HCT116 (cell line): ENCODE measurements around the gene IGSF21. TPM values are rescaled to one million over a fixed set of nuclear protein-coding genes. Genes with fewer than 3 reads are reported as not detected.

Experiments used
- ATAC-seq: fragments of 200-7000 bp; cut with Tn5 transposase; 2 replicates; pipeline ENCODE4 v1.9.1; 2020; ENCODE audit warnings: mild to moderate bottlenecking, moderate library complexity
- BruUV-seq: library from RNA; stranded (reverse); fragments of 400-500 nt; replicated peaks from 2 replicates; lab custom pipeline; 2021; lab: Mats Ljungman, UMichigan
- CTCF ChIA-PET: fragments of 300-600 bp; sonication (Branson Sonifier 250); formaldehyde crosslinking; loops from one replicate; lab custom pipeline; 2021; ENCODE audit warnings: antibody characterized with exemption; lab: Charles Lee
- POLR2A ChIA-PET: fragments of 300-600, 350-600 bp; sonication (Branson Sonifier 250); formaldehyde crosslinking; loops from one replicate; lab custom pipeline; 2021; ENCODE audit warnings: antibody characterized with exemption; lab: Charles Lee
- RAD21 ChIA-PET, 2 experiments: fragments of 300-600 bp; sonication (Branson Sonifier 250); formaldehyde crosslinking; loops; one replicate each; lab custom pipeline; 2023; ENCODE audit warnings: low total read pairs in 2 of 2; ENCODE audit not compliant: uncharacterized antibody in 2 of 2, unreplicated experiment in 2 of 2, low non-redundant PET in 1 of 2; lab: Charles Lee
- DNase-seq: peaks from one replicate; pipeline ENCODE4 v3.0.0-alpha.2; 2010; ENCODE audit warnings: low read depth, low spot score
- H2AFZ ChIP-seq: fragments of 200-600 bp; shearing (Covaris generic), sonication (generic); 2 replicates; pipeline ENCODE4 v1.6.1; 2017; ENCODE audit warnings: low read depth, mixed run types, mixed read lengths, antibody characterized with exemption, low read length; ENCODE audit not compliant: poor library complexity, severe bottlenecking
- H3K27ac ChIP-seq: 2 replicates; pipeline ENCODE4 v1.5.1; 2012; ENCODE audit warnings: low read depth, low read length
- H3K27me3 ChIP-seq: fragments of 200-600 bp; sonication (generic); 2 replicates; pipeline ENCODE4 v1.6.1; 2016; ENCODE audit warnings: mixed run types, low read length, mixed read lengths; ENCODE audit not compliant: insufficient read depth
- H3K36me3 ChIP-seq, 2 experiments: fragments of 200-500 bp in 1 of 2; fragments of 200-600 bp in 1 of 2; sonication (Bioruptor generic) in 1 of 2; sonication (generic) in 1 of 2; 2 replicates each; pipeline versions ENCODE4 v1.5.1 to v1.6.1; 2014 to 2016; ENCODE audit warnings: low read length in 2 of 2, inconsistent platforms in 1 of 2, mixed read lengths in 1 of 2, mixed run types in 1 of 2; ENCODE audit not compliant: insufficient read depth in 2 of 2, control insufficient read depth in 1 of 2
- H3K4me1 ChIP-seq, 2 experiments: fragments of 200-600 bp in 1 of 2; sonication (generic) in 1 of 2; 2 replicates each; pipeline versions ENCODE4 v1.5.1 to v1.6.1; 2012 to 2017; ENCODE audit warnings: low read length in 2 of 2, inconsistent platforms in 1 of 2, mild to moderate bottlenecking in 1 of 2, mixed read lengths in 1 of 2, mixed run types in 1 of 2, moderate library complexity in 1 of 2; ENCODE audit not compliant: insufficient read depth in 2 of 2, control insufficient read depth in 1 of 2
- H3K4me2 ChIP-seq: fragments of 200-600 bp; sonication (generic); 2 replicates; pipeline ENCODE4 v1.6.1; 2017; ENCODE audit warnings: mixed run types, low read length, mixed read lengths
- H3K4me3 ChIP-seq, 2 experiments: fragments of 200-600 bp in 1 of 2; sonication (generic) in 1 of 2; replicated peaks in 1 of 2; 2 replicates each; pipeline ENCODE4 v1.5.1; 2011 to 2016; ENCODE audit warnings: low read length in 2 of 2, control low read depth in 1 of 2, low read depth in 1 of 2, mild to moderate bottlenecking in 1 of 2, mixed read lengths in 1 of 2, mixed run types in 1 of 2
- H3K79me2 ChIP-seq: fragments of 200-600 bp; sonication (generic); 2 replicates; pipeline ENCODE4 v1.6.1; 2017; ENCODE audit warnings: mild to moderate bottlenecking, mixed run types, low read length, moderate library complexity, mixed read lengths; ENCODE audit not compliant: insufficient read depth
- H3K9ac ChIP-seq: fragments of 200-600 bp; sonication (generic); 2 replicates; pipeline ENCODE4 v1.6.1; 2016; ENCODE audit warnings: low read length, mixed read lengths
- H3K9me2 ChIP-seq: fragments of 200-600 bp; sonication (generic), shearing (Covaris generic); 2 replicates; pipeline ENCODE4 v1.6.1; 2017; ENCODE audit warnings: mixed run types, mild to moderate bottlenecking, moderate library complexity; ENCODE audit not compliant: insufficient read depth
- H3K9me3 ChIP-seq, 2 experiments: fragments of 200-500 bp in 1 of 2; fragments of 200-600 bp in 1 of 2; sonication (Bioruptor generic) in 1 of 2; sonication (generic) in 1 of 2; 2 replicates each; pipeline ENCODE4 v1.6.1; 2014 to 2017; ENCODE audit warnings: low read length in 2 of 2, mixed read lengths in 2 of 2, inconsistent platforms in 1 of 2, low read depth in 1 of 2, mild to moderate bottlenecking in 1 of 2, mixed run types in 1 of 2, moderate library complexity in 1 of 2; ENCODE audit not compliant: control insufficient read depth in 1 of 2, insufficient read depth in 1 of 2
- H4K20me1 ChIP-seq: fragments of 200-600 bp; sonication (generic), shearing (Covaris generic); 2 replicates; pipeline ENCODE4 v1.6.1; 2017; ENCODE audit warnings: mixed run types, mild to moderate bottlenecking, moderate library complexity; ENCODE audit not compliant: insufficient read depth
- CEBPB ChIP-seq: IDR thresholded peaks from 2 replicates; pipeline ENCODE4 v1.6.1; 2012; ENCODE audit warnings: low read depth
- CTCF ChIP-seq, 3 experiments: fragments of 200-600 bp in 1 of 3; sonication (generic) in 1 of 3; IDR thresholded peaks in 2 of 3; conservative IDR thresholded peaks in 1 of 3; 2 replicates each; pipeline ENCODE4 v1.5.1; 2012 to 2017; ENCODE audit warnings: low read depth in 2 of 3, low read length in 2 of 3, antibody characterized with exemption in 1 of 3, borderline replicate concordance in 1 of 3, control low read depth in 1 of 3, mild to moderate bottlenecking in 1 of 3, mixed read lengths in 1 of 3, mixed run types in 1 of 3, moderate library complexity in 1 of 3; ENCODE audit not compliant: insufficient read depth in 1 of 3
- FOSL1 ChIP-seq: IDR thresholded peaks from 2 replicates; pipeline ENCODE4 v1.6.1; 2012; ENCODE audit warnings: low read depth
- JUND ChIP-seq: IDR thresholded peaks from 2 replicates; pipeline ENCODE4 v1.6.1; 2012
- POLR2A ChIP-seq: IDR thresholded peaks from 2 replicates; pipeline ENCODE4 v1.7.0; 2011; ENCODE audit warnings: borderline replicate concordance; ENCODE audit not compliant: insufficient read depth, insufficient read length; ENCODE audit errors: extremely low read depth
- POLR2AphosphoS5 ChIP-seq: IDR thresholded peaks from 2 replicates; pipeline ENCODE4 v1.6.1; 2011; ENCODE audit warnings: mild to moderate bottlenecking, low read depth, low read length, moderate library complexity
- RAD21 ChIP-seq: IDR thresholded peaks from 2 replicates; pipeline ENCODE4 v1.6.1; 2012; ENCODE audit warnings: low read depth, mild to moderate bottlenecking
- SIN3A ChIP-seq: IDR thresholded peaks from 2 replicates; pipeline ENCODE4 v1.6.1; 2012; ENCODE audit warnings: low read depth
- SRF ChIP-seq: IDR thresholded peaks from 2 replicates; pipeline ENCODE4 v1.6.1; 2012; ENCODE audit warnings: low read depth
- ZNF274 ChIP-seq: fragments of 200-500 bp; sonication (Bioruptor generic); IDR thresholded peaks from 2 replicates; pipeline ENCODE4 v1.6.1; 2014; ENCODE audit warnings: mild to moderate bottlenecking, low read depth, low read length, inconsistent platforms
- intact Hi-C: fragments of 100-400 bp; cut with micrococcal nuclease; formaldehyde crosslinking; loops from 2 replicates; pipeline ENCODE4 v1.10.0; 2022
- total RNA-seq: library from RNA; stranded (reverse); gene quantifications from one replicate; pipeline ENCODE4 v1.2.1, GENCODE V29; 2021; ENCODE audit not compliant: unreplicated experiment
- TF ChIP-seq, protein P1 (sequence below): IDR thresholded peaks from 2 replicates; pipeline ENCODE4 v1.6.1; 2012
- TF ChIP-seq, protein P2 (sequence below): IDR thresholded peaks from 2 replicates; pipeline ENCODE4 v1.6.1; 2012
- TF ChIP-seq, protein P3 (sequence below): IDR thresholded peaks from 2 replicates; pipeline ENCODE4 v1.6.1; 2011; ENCODE audit warnings: mild to moderate bottlenecking, low read length, moderate library complexity; ENCODE audit not compliant: insufficient replicate concordance; ENCODE audit errors: extremely low read depth

IGSF21 gene
- total RNA-seq, 1 experiment from 2014 or later, result not detected

- ChIA-PET POLR2A (no interaction called here), RAD21 (no interaction called here), CTCF (no interaction called here)
- Histone ChIP-seq H2AFZ (no peak overlapping the region), H3K9ac (no peak overlapping the region), H3K9me3 (no peaks in the 10 kb centered on the region), H3K4me2 (no peak overlapping the region), H3K36me3 (no peaks in the 10 kb centered on the region), H3K4me3 (no peak overlapping the region), H4K20me1 (no peaks in the 10 kb centered on the region), H3K27ac (no peak overlapping the region), H3K9me2 (no peaks in the 10 kb centered on the region), H3K4me1 (peaks cover 0 to 6% of the 10 kb centered on the region in 2 experiments; a peak in 1 of 4 replicates), H3K79me2 (no peaks in the 10 kb centered on the region), H3K27me3 (peaks cover 29% of the 10 kb centered on the region)
- intact Hi-C loops, result no loop called here
- TF ChIP-seq, protein P1, sequence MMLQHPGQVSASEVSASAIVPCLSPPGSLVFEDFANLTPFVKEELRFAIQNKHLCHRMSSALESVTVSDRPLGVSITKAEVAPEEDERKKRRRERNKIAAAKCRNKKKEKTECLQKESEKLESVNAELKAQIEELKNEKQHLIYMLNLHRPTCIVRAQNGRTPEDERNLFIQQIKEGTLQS, result no peak
- TF ChIP-seq ZNF274 (no peak), JUND (no peak), POLR2AphosphoS5 (no peak), POLR2A (no peak), CEBPB (no peak), SIN3A (no peak)
- ATAC-seq (no peak), DNase-seq (no peak)
- BruUV-seq, result no TSS peak
Observed at GRCh38 chr1:18282851-18283600, 175.4 kb downstream of the IGSF21 start.

DNA sequence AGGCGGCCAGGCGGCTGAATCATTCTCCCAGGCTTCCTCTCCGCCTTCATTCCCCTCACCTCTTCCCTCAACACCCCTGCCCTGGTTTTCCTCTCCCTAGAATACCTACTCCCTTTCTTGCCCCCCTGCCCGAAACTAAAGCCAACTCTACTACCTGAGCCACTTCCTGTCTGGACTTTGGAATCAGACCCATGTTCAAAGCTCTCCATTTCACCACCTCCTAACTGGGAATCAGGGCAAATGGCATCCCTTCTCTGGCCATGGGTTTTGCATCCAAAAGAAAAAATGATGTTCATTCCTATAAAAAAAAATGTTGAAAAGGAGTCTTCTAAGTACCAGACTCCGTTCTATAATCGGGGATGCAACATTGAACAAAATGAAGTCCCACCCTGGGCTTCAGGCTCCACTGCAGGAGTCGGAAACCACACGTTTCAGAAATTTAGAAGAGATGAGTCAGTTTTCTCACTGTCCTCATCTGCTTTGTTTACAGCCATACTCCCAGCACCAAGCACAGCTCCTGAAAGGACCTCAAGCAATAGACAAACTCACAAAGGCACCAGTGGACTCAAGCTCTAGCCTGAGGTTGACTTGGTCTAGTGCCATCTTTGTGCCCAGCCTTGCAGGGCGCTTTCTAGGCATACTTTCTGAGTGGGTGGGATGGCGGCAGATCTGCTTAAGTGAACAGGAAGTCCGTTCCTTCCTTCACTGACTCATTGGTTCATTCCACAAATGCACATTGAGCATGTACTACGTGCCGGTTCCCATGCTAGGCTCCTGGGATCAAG is 176.2 kb downstream of the IGSF21 start:
- RAD21 ChIA-PET, result no interaction called here
- POLR2A ChIA-PET, result no interaction called here
- intact Hi-C loops, result no loop called here

More for the DNA sequence above, 176.2 kb downstream of the IGSF21 start:
- Histone ChIP-seq H2AFZ (no peak overlapping the region), H3K27me3 (peaks cover 29% of the 10 kb centered on the region), H3K9me3 (no peaks in the 10 kb centered on the region), H3K9ac (no peak overlapping the region), H4K20me1 (no peaks in the 10 kb centered on the region), H3K27ac (no peak overlapping the region), H3K36me3 (no peaks in the 10 kb centered on the region), H3K9me2 (no peaks in the 10 kb centered on the region), H3K4me3 (no peak overlapping the region), H3K79me2 (no peaks in the 10 kb centered on the region), H3K4me2 (peak overlapping the region; percentile 25; the same call in 1 of the 2 replicates), H3K4me1 (peaks cover 0 to 6% of the 10 kb centered on the region in 2 experiments; a peak in 1 of 4 replicates)
- CTCF ChIA-PET, result no interaction called here
- no TSS peak for BruUV-seq
- no peak for DNase-seq
- TF ChIP-seq CTCF (IDR thresholded peaks at IDR 0.05 in 2 of 3, conservative IDR thresholded peaks at IDR 0.05 in 1 of 3; ENCODE audit: borderline replicate concordance in 1 of 3, insufficient read depth in 1 of 3, low read depth in 2 of 3, low read length in 2 of 3) (no peak), SRF (no peak), FOSL1 (no peak), RAD21 (no peak), CEBPB (no peak), ZNF274 (no peak)
- TF ChIP-seq, protein P2, sequence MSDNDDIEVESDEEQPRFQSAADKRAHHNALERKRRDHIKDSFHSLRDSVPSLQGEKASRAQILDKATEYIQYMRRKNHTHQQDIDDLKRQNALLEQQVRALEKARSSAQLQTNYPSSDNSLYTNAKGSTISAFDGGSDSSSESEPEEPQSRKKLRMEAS, result no peak
- TF ChIP-seq, protein P3, sequence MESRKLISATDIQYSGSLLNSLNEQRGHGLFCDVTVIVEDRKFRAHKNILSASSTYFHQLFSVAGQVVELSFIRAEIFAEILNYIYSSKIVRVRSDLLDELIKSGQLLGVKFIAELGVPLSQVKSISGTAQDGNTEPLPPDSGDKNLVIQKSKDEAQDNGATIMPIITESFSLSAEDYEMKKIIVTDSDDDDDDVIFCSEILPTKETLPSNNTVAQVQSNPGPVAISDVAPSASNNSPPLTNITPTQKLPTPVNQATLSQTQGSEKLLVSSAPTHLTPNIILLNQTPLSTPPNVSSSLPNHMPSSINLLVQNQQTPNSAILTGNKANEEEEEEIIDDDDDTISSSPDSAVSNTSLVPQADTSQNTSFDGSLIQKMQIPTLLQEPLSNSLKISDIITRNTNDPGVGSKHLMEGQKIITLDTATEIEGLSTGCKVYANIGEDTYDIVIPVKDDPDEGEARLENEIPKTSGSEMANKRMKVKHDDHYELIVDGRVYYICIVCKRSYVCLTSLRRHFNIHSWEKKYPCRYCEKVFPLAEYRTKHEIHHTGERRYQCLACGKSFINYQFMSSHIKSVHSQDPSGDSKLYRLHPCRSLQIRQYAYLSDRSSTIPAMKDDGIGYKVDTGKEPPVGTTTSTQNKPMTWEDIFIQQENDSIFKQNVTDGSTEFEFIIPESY, result no peak
- no peak for ATAC-seq
